Right forelimb (tissue), 1 donor: ENCODE measurements around the gene RAB37.

Source experiments
- DNase-seq: peaks from one replicate; pipeline ENCODE4 v3.0.0-alpha.2; 2018

Gene RAB37

DNA sequence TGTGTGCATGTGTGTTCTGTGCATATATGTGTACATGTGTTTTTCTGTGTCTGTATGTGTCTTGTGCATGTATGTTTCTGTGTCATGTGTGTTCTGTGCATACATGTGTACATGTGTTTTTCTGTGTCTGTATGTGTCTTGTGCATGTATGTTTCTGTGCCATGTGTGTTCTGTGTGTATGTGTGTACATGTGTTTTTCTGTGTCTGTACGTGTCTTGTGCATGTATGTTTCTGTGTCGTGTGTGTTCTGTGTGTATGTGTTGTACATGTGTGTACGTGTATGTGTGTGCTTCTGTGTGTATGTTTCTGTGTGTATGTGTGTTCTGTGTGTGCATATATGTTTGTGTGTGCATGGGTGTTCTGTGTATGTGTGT lies 8.4 kb upstream of the RAB37 start:
- DNase-seq = no peak

DNA sequence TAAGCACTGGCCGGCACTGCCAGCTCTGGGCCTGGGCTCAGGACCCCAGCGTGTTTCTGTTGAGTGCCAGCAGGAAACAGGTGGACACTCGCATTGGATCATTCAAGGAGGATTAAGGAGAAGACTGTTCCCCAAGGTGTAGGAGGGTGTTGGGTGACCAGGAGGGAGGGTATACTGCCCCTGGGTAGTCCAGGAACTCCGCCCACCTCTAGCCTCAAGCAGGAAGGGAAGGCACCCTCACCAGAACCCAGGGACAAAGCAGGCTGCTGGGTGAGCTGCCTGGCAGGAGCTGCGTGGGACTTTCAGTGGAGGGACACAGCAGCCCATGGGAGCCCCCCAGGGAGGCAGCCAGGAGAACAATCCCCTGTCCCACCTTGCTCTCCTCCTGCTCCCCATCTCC lies 7.7 kb upstream of the RAB37 start:
- DNase-seq = no peak

DNA sequence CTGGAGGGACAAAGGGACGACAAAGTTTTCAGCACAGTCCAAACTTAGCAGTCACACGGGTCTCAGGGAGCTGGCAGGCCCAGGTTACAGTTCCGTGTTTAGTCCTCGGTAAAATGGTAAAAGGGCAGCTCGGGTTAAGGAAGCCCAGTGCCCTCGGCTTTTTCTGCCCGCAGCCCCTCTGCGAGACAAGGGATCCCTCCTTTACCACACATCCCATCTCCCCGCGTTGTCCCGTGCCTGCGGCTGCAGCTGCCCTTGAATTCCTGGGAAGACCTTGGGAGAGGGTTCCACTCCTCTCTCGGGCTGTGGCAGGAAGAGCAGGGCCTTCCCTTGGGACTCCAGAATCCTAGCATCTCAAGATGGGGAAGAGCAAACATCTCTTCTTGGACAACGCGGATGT lies 7.2 kb upstream of the RAB37 start:
- DNase-seq = no peak

DNA sequence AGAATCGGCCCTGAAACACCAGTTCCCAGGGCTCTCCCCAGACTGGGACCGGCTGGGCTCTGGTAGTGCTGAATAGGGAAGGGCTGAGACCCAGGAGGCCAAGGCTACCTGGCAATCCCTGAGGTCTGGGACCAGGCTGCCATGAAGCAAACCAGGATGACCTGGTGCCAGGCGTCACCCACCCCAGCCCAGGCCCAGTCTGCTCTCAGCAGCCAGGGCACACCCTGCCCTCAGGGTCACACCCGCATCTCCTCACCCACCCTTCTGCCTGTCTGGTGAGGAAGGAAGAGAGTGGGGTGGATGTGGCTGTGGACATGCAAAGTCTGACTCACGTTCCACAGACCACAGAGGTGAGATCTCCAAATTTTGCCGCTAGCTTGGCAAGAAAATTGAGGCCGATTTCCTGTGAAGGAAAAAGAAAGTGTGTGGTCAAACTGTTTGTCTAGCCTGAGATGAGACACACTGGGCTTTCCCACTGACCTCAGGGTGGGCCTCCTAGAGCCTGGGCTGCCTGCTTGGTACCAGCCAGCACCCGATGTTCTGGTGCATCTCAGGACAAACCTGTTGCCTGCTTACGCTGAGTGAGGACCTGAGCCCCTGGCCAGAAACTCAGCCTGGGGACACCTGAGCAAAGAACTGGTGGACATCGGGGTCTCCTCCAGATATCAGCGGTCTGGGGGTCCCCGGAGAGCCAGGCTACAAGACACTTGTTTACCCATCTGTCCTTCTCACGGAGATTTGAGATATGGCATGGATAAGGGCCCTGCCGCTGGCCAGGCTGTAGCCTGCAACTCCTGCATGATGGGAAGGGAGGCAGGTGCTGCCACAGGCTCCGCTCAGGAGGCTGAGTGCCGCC lies 6.3 kb upstream of the RAB37 start:
- DNase-seq = no peak

DNA sequence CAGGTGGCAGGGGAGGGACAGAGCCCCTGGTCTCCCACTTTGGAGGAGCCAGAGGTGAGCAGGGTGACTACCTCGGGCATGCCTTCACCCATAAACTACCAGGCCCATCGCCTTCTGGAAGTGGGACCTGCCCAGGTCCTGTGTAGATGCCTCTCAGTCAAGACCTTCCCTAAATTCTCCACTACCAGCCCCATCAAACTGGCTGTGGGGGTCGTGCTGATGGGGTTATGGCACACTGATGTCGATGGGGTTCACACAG lies 5.8 kb upstream of the RAB37 start:
- no peak for DNase-seq

DNA sequence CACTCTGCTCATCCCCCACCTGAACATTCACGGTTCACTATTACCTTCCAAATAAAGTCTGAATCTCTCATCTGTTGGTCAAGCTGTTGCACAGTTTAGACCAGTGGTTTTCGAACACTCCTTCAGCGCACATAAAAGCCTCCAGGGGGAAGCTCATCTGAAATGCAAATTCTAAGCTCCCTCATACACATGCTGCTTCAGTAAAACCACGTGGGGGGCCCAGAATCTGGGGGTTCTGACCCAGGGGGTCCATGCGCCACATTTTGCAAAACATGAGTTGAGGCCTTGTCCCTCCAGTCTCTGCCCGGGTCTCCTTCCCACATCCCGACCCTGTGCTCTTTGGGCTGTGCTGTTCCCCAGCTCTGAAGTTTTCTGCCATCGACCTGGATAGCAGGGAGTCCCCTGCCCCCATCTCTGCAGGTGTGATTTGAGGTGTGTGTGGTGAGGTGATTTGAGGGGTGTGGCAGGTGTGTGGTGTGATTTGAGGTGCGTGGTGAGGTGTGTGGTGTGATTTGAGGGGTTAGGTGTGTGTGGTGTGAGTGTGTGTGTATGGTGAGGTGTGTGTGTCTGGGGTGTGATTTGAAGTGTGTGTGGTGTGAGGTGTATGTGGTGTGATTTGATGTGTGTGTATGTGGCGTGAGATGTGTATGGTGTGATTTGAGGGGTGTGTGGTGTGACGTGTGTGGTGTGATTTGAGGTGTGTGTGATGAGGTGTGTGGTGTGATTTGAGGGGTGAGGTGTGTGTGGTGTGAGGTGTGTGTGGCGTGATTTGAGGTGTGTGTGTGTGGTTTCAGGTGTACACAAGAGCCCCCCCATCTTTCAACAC lies 4.8 kb upstream of the RAB37 start:
- DNase-seq = no peak

DNA sequence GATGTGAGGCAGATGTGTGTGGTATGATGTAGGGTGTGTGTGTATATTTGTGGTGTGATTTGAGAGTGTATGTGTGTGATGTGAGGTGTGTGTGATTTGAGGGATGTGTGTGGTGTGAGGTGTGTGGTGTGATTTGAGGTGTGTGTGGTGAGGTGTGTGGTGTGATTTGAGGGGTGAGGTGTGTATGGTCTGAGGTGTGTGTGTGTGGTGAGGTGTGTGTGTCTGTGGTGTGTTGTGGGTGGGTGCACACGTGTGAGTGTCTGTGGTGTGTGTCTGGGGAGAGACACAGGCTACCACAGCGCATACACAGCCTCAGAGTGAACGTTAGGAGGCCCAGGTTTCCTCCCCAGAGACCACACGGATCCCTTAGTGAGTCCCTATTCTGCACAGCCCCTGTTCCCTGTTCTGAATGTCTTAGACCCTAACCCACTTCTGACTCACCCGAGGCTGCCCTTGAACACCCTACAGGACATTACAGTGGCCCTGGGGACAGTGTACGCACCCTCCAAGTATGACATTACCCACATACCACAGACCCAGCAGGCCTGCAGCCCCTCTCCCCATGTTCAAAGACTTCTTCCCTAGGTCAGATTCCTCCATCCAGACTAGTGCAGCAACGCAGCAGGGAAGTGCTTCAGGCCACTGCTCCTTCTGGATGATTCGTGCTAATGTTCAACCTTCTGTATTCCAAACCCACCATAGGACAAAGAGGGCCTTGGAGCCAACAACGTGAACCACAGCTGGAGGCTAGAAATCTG lies 3.5 kb upstream of the RAB37 start:
- no peak for DNase-seq

DNA sequence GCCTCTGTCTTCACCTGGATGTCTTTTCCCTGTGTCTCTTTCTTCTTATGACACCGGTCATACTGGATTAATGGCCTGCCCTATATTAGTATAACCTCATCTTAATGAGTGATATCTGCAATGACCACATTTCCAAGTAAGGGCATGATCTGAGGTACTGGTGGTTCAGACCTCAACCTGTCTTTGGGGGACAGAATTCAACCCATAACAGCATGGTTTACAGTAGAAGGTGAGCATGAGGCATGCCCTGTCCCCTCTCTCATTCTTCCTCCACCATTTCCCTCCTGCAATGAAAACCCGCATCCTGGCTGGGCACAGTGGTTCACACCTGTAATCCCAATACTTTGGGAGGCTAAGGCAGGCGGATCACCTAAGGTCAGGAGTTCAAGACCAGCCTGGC lies 2.8 kb upstream of the RAB37 start:
- no peak for DNase-seq

DNA sequence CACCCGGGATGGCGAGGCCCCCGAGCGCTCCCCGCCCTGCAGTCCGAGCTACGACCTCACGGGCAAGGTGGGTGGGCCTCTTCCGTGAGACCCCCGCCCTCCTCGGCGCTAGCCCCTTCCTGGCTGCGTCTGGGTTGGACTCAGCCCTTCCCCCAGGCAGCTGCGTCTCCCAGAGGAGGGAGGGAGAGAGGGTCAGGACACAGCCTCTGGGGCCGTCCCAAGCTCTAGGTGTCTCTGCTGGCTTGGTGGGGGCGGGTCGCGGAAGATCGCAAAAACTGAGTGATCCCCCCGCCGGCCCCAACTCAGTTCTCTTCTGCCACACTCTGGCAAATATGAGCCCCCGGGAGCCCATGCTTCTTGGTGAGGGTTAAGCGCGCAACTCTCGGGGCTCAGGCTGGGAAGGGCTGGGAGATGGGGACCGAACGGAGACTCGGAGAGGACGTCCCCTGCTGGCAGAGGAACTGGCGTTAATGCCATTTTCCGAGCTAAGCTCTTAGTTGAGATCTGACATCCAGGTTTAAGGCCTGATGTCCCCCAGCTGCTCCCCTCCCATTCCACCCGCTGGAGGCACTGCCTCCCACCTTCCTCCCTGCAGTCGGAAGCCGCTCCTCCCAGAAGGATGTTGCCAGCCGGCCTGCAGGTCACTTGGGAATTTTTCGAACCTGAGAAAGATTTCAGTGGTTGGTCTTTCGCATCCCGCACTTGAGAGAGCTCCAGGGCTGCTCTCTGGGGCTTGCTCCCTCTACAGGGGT lies 419 bp downstream of the RAB37 start:
- no peak for DNase-seq

DNA sequence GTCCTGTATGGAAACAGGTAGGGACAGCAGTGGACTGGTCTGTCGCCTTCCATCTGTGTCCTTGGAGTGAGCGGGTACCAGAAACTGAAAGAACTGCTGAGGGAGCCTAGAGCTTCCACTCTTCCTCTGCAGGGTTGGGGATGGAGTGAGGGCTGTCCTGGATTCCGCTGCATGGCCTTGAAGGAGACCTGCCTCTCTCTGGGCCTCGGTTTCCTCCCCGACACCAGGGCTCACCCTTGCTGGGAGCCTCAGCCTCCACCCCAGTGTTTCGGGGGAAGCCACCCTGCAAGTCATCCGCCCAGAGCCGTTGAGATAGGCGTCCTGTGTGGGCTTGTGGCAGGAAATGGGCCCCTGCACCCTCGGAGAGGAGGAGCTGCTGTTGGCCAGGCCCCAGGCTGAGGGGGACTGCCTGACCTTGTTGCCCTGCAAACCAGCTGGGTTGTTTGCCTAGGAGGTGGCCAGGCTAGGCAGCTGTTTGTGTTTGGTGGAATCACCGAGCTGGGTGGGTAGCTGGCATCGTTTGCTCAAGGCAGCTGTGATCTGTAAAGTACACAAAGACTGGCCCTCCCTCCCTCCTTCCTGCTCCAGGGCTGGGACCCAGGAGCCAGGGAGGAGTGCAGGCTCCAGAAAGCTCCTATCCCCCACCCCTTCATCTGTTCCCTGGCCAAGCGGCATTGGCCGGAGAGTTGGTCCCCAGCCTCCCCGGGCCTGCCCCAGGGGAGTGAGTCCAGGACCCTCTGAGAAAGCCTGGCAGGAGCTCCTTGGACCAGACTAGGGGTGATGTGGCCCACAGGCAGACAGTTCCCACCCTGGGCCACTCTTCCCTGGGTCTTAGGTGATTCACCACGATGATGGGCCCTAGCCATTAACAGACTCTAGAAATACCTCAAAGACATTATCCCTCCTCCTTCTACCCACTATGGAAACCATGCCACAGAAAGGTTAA lies 1.3 kb downstream of the RAB37 start:
- no peak for DNase-seq

DNA sequence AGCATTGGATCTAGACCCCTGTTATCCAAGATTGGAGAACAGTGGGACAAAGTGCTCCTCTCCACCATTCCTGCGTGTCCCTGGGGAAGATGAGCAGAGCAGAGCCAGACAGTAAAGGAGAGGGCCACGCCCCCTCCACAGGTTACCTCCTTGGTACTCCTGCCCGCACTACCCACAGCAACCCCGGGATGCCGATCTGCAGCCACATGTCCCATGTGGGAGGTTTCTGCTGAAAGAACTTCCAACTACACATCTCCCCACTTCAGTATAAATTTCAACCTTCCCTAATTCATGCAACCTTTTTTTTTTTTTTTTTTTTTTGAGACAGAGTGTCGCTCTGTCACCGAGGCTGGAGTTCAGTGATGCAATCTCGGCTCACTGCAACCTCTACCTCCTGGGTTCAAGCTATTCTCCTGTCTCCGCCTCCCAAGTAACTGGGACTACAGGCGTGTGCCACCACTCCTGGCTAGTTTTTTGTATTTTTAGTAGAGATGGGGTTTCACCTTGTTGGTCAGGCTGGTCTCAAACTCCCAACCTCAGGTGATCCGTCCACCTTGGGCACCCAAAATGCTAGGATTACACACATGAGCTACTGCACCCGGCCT lies 2.3 kb downstream of the RAB37 start:
- DNase-seq = no peak

DNA sequence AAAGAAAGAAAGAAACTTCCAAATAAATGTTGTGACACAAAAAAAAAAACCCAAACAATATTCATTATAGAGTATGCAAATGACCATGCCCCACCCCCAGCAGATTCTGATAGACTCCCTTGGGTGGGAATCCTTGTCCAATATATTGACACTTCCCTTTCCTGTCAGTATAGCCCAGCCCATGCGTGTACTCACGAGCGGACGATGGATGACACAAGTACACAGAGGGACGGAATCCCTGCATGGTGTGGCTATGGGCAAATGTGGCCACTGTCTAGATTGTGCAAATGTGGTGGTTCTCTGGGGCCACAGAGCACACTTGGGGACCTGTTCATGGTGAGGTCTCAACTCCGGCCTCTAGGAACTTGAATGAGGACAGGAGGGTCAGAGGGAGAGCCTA lies 3.1 kb downstream of the RAB37 start:
- no peak for DNase-seq

DNA sequence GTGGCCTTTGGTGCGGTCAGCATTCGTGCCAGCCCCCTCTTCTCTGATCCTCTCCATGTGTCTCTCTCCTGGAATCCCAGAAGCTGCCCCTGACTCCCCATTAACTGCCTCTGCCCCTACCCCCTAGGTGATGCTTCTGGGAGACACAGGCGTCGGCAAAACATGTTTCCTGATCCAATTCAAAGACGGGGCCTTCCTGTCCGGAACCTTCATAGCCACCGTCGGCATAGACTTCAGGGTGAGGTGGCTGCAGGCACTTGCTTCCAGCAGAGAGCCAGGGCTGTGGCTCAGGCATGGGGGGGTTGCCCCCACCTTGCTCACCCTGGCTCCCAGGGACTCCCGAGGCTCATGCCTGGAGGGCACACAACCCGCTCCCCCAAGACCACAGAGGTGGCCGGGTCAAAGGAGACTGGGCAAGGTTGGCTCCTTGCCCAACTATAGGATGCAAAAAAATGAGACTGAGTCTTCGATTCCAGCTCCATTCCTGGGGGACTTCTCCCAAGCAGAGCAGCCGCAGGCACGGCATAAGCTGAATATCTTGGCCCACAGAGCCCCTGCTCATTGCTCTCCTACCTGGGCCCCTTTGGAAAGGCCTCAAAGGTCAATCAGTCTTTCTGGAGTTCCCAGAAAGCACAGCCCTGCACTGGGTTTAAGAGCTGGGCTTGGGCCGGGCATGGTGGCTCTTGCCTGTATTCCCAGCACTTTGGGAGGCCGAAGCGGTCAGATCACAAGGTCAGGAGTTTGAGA lies 3.8 kb downstream of the RAB37 start:
- no peak for DNase-seq

DNA sequence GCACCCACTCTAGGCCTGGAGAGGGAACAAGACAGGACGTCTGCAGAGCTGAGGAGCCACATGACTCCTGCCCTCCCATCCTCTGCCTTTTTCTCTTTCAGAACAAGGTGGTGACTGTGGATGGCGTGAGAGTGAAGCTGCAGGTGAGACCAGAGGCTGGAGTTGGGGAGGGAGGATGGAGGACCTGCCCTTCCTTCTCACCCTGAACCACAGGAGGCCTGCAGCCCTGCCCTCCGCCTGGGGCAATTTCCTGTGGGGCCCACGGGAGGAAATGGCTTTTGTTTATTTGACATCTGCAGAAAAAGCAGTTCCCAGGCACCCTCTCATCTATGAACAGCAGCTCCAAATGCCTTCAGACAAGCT lies 5.1 kb downstream of the RAB37 start:
- no peak for DNase-seq

DNA sequence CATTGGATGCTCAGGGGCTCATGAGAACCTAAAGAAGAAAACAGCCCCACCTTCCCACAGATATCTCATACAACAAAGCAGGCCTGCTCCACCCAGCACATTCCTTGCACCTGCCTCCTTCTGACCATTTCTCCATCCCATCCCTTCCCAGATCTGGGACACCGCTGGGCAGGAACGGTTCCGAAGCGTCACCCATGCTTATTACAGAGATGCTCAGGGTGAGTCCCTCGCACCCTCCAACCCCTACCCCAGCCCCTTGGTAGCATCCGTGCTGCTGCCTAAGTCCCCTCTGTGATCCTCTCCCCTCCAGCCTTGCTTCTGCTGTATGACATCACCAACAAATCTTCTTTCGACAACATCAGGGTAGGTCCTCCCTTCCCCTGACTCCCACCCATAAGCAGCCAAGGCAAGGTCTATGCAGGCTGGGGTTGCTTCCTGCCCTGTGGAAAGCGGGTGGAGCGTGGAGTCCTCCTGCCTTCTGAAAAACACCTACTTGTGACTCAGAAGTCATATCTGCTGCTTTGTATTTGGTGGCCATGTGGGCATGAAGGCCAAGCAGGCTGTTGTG lies 6.0 kb downstream of the RAB37 start:
- no peak for DNase-seq

DNA sequence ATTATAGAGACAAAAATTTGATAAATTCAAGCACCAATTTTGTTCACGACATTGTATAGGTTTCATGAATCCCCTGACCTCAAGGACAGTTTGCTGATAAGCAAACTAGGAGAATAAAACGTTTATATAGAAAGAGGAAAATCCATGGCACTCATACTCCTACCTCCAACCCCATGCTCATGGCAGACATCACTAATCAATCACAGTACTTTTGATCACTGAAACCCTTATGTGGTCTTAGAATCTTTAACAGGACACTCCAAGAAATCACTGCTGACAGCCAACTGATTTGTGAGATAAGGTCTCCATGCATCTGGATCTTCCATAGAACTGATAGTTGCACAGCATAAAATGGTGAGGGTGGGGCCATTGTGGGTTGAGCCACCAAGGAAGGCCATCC lies 6.7 kb downstream of the RAB37 start:
- DNase-seq = no peak

DNA sequence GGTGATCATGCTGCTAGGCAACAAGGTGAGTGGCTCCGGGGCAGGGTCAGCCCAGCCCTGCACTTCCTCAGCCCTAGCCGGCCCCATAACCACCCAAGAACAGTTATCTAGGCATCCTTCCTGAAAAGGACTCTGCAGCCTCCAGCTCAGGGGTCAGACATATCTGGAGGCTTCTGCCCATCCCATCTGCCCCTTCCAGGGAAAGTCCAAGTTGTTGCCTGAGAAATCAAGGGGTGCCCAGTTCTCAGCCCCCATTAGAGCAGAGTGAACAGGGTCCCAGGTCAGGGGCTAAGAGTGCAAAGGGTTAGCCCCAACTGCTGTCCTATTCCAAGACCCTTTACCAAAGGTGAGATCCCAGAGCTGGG lies 7.3 kb downstream of the RAB37 start:
- no peak for DNase-seq

DNA sequence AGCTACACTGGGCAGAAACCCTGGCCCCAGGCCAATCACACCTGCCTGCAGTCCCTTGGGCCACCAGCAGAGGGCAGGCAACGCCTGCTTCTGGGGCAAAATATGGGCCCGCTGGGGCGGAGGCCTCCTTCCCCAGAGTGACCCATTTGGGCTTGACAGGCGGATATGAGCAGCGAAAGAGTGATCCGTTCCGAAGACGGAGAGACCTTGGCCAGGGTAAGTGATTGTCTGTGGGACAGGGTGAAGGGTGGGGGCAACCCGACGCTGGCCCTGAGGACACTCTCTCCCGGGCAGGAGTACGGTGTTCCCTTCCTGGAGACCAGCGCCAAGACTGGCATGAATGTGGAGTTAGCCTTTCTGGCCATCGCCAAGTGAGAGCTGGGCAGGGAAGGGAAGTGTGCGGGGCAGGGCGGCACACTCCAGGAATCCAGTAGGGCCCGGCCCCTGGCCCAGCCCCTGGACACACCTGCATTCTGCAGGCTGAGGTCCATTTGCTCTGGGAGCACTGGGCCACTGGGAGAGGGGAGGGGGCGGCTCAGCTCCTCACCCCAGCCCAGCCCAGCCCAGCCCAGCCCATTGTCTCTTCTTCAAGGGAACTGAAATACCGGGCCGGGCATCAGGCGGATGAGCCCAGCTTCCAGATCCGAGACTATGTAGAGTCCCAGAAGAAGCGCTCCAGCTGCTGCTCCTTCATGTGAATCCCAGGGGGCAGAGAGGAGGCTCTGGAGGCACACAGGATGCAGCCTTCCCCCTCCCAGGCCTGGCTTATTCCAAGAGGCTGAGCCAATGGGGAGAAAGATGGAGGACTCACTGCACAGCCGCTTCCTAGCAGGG lies 7.9 kb downstream of the RAB37 start:
- DNase-seq = peak; percentile 84

DNA sequence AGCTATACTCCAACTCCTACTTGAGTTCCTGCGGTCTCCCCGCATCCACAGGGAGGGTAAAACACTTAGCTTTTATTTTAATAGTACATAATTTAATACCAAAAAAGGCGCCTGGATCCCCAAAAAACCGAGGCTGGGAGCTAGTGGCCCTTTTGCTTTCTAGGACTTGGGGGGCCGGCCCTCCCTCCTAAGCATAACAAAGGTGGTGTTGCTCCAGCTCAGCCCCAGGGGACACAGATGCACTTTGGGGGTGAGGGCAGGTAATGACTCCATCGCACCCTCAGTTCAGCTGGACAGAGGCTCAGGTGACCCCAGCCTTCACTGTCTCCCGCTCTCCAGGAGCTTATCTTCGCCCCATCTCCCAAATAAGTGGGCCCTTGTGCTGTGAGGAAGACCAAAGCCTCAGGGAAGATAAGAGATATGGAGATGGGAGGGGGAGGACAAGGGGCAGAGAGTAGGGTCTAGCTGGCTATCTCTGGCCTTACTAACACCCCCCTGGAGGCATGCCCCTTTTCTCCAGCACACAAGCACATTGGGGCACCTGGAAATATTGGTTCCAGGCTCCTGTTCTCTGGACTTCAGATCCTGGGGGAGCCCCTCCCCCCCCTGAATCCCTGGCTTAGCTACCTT lies 8.6 kb downstream of the RAB37 start:
- DNase-seq = no peak
